Upper lobe of left lung (tissue), 4 donors: ENCODE results near the gene TNNC2.

Experiments
- CTCF ChIP-seq, 6 experiments: fragments of 450-650 bp in 4 of 6; fragments of 200-600 bp in 2 of 6; sonication (generic) in 2 of 6; IDR thresholded peaks; one replicate each; pipeline ENCODE4 v1.5.1; 2016 to 2019; ENCODE audit warnings: antibody characterized with exemption in 6 of 6
- POLR2A ChIP-seq, 4 donors: fragments of 450-650 bp; IDR thresholded peaks; one replicate each; pipeline ENCODE4 v1.5.1; 2016 to 2017; ENCODE audit warnings: antibody characterized with exemption in 4 of 4, mild to moderate bottlenecking in 2 of 4

- TF ChIP-seq CTCF (IDR thresholded peaks at IDR 0.05), result no peak
- no peak for TF ChIP-seq POLR2A (IDR thresholded peaks at IDR 0.05)
These were observed 36.7 kb upstream of the TNNC2 start for GRCh38 chr20:45863543-45864470.
